H9 (cell line): Measurements from ENCODE around the gene ALDH1L1. TPM values are rescaled to one million over a fixed set of nuclear protein-coding genes. Genes with fewer than 3 reads are reported as not detected.

Source experiments
- DNase-seq: peaks from one replicate; pipeline ENCODE4 v3.0.0-alpha.2; 2017
- H2AFZ ChIP-seq: one replicate; pipeline ENCODE4 v1.6.1; 2013; ENCODE audit warnings: mild to moderate bottlenecking, low read length, control low read depth, moderate library complexity
- H2AK5ac ChIP-seq: 2 replicates; pipeline ENCODE4 v1.6.1; 2013; ENCODE audit warnings: low read length, control low read depth, mixed read lengths; ENCODE audit not compliant: insufficient read length
- H2BK120ac ChIP-seq: one replicate; pipeline ENCODE4 v1.6.1; 2013; ENCODE audit warnings: low read depth, mild to moderate bottlenecking, low read length, control low read depth, inconsistent platforms; ENCODE audit not compliant: poor library complexity, severe bottlenecking
- H2BK12ac ChIP-seq: 2 replicates; pipeline ENCODE4 v1.6.1; 2013; ENCODE audit warnings: low read length, control low read depth, mixed read lengths, low read depth; ENCODE audit not compliant: insufficient read length
- H2BK15ac ChIP-seq: 2 replicates; pipeline ENCODE4 v1.6.1; 2013; ENCODE audit warnings: low read depth, low read length, control low read depth
- H2BK20ac ChIP-seq: one replicate; pipeline ENCODE4 v1.6.1; 2013; ENCODE audit warnings: low read depth, mild to moderate bottlenecking, low read length, control low read depth, inconsistent platforms; ENCODE audit not compliant: poor library complexity, severe bottlenecking
- H2BK5ac ChIP-seq: 2 replicates; pipeline ENCODE4 v1.6.1; 2013; ENCODE audit warnings: low read length, control low read depth, mixed read lengths; ENCODE audit not compliant: insufficient read length
- H3K14ac ChIP-seq: 2 replicates; pipeline ENCODE4 v1.6.1; 2013; ENCODE audit warnings: low read length, control low read depth; ENCODE audit not compliant: insufficient read depth
- H3K18ac ChIP-seq: 2 replicates; pipeline ENCODE4 v1.6.1; 2013; ENCODE audit warnings: low read depth, mild to moderate bottlenecking, mixed read lengths, low read length, control low read depth; ENCODE audit not compliant: insufficient read length
- H3K23ac ChIP-seq: 2 replicates; pipeline ENCODE4 v1.6.1; 2013; ENCODE audit warnings: low read length, control low read depth, mixed read lengths, low read depth; ENCODE audit not compliant: insufficient read length
- H3K23me2 ChIP-seq: 2 replicates; pipeline ENCODE4 v1.6.1; 2013; ENCODE audit warnings: low read depth, mild to moderate bottlenecking, mixed read lengths, low read length, control low read depth; ENCODE audit not compliant: insufficient read length, poor library complexity, severe bottlenecking
- H3K27ac ChIP-seq: 2 replicates; pipeline ENCODE4 v1.5.1; 2013; ENCODE audit warnings: low read length, control low read depth, mixed read lengths, low read depth; ENCODE audit not compliant: insufficient read length
- H3K27me3 ChIP-seq: 2 replicates; pipeline ENCODE4 v1.6.1; 2013; ENCODE audit warnings: low read length, control low read depth, inconsistent platforms; ENCODE audit not compliant: insufficient read depth
- H3K4ac ChIP-seq: 2 replicates; pipeline ENCODE4 v1.6.1; 2013; ENCODE audit warnings: low read depth, mild to moderate bottlenecking, control low read depth, inconsistent platforms, low read length, moderate library complexity
- H3K4me1 ChIP-seq: 2 replicates; pipeline ENCODE4 v1.6.1; 2013; ENCODE audit warnings: low read length, control low read depth, inconsistent platforms; ENCODE audit not compliant: insufficient read depth
- H3K4me2 ChIP-seq: 2 replicates; pipeline ENCODE4 v1.6.1; 2013; ENCODE audit warnings: low read length, control low read depth, mixed read lengths; ENCODE audit not compliant: insufficient read length, insufficient read depth
- H3K56ac ChIP-seq: 2 replicates; pipeline ENCODE4 v1.6.1; 2013; ENCODE audit warnings: low read depth, mild to moderate bottlenecking, mixed read lengths, low read length, control low read depth; ENCODE audit not compliant: insufficient read length
- H3K79me1 ChIP-seq: 2 replicates; pipeline ENCODE4 v1.6.1; 2013; ENCODE audit warnings: low read depth, mild to moderate bottlenecking, moderate library complexity, low read length, control low read depth, inconsistent platforms; ENCODE audit not compliant: insufficient read depth, poor library complexity, severe bottlenecking
- H3K79me2 ChIP-seq: 2 replicates; pipeline ENCODE4 v1.6.1; 2013; ENCODE audit warnings: low read length, control low read depth, inconsistent platforms; ENCODE audit not compliant: insufficient read depth
- H3K9ac ChIP-seq: 2 replicates; pipeline ENCODE4 v1.6.1; 2013; ENCODE audit warnings: low read length, control low read depth, mixed read lengths; ENCODE audit not compliant: insufficient read length; ENCODE audit errors: extremely low read depth
- H3K9me3 ChIP-seq: one replicate; pipeline ENCODE4 v1.6.1; 2013; ENCODE audit warnings: low read depth, low read length, inconsistent platforms; ENCODE audit not compliant: control insufficient read depth
- H3T11ph ChIP-seq: one replicate; pipeline ENCODE4 v1.6.1; 2013; ENCODE audit warnings: mild to moderate bottlenecking, low read length, control low read depth, inconsistent platforms
- H4K20me1 ChIP-seq: one replicate; pipeline ENCODE4 v1.6.1; 2013; ENCODE audit not compliant: control insufficient read depth, insufficient read length, insufficient read depth
- H4K5ac ChIP-seq: 2 replicates; pipeline ENCODE4 v1.6.1; 2013; ENCODE audit warnings: low read depth, mild to moderate bottlenecking, mixed read lengths, low read length, control low read depth; ENCODE audit not compliant: insufficient read length
- H4K8ac ChIP-seq: replicated peaks from 2 replicates; pipeline ENCODE4 v1.6.1; 2013; ENCODE audit warnings: low read length, control low read depth, mixed read lengths, low read depth; ENCODE audit not compliant: insufficient read length
- H4K91ac ChIP-seq: 2 replicates; pipeline ENCODE4 v1.6.1; 2013; ENCODE audit warnings: low read depth, mild to moderate bottlenecking, moderate library complexity, mixed read lengths, low read length, control low read depth; ENCODE audit not compliant: insufficient read length
- H3K27ac Mint-ChIP-seq, 3 experiments: 2 replicates in 2 of 3; 3 replicates in 1 of 3; pipeline ENCODE4 v1.8.0; 2020 to 2021; ENCODE audit warnings: mixed read lengths in 3 of 3, mild to moderate bottlenecking in 1 of 3, moderate library complexity in 1 of 3
- H3K27me3 Mint-ChIP-seq: 2 replicates; pipeline ENCODE4 v1.8.0; 2021; ENCODE audit warnings: low read depth, mild to moderate bottlenecking, moderate library complexity, mixed read lengths
- H3K36me3 Mint-ChIP-seq, 3 experiments: 2 replicates in 2 of 3; 3 replicates in 1 of 3; pipeline ENCODE4 v1.8.0; 2020 to 2021; ENCODE audit warnings: low read depth in 3 of 3, mixed read lengths in 3 of 3; ENCODE audit not compliant: insufficient read depth in 1 of 3
- H3K4me1 Mint-ChIP-seq, 2 experiments: 2 replicates each; pipeline ENCODE4 v1.8.0; 2020; ENCODE audit warnings: mixed read lengths in 2 of 2
- H3K4me3 Mint-ChIP-seq, 2 experiments: 2 replicates in 1 of 2; 3 replicates in 1 of 2; pipeline ENCODE4 v1.8.0; 2020 to 2021; ENCODE audit warnings: mild to moderate bottlenecking in 2 of 2, mixed read lengths in 2 of 2, moderate library complexity in 1 of 2
- H3K9me3 Mint-ChIP-seq, 2 experiments: 2 replicates in 1 of 2; 3 replicates in 1 of 2; pipeline ENCODE4 v1.8.0; 2020; ENCODE audit warnings: mild to moderate bottlenecking in 2 of 2, mixed read lengths in 2 of 2, moderate library complexity in 1 of 2
- CTCF ChIP-seq: fragments of 200-600 bp; sonication (generic); conservative IDR thresholded peaks from 3 replicates; pipeline ENCODE4 v1.8.0; 2021; ENCODE audit warnings: antibody characterized with exemption, mild to moderate bottlenecking
- WGBS: extraction: QIAGEN DNeasy Blood & Tissue Kit; methylation state at CpG from one replicate; pipeline ENCODE4 v1.1.7; 2013; ENCODE audit warnings: missing lambda C conversion rate, low lambda C conversion rate, mixed read lengths; ENCODE audit not compliant: insufficient read length; ENCODE audit errors: extremely low coverage; 5-methylcytosine and 5-hydroxymethylcytosine counted together
- total RNA-seq: library from RNA; stranded (reverse); gene quantifications from 2 replicates; pipeline ENCODE4 v1.2.1, GENCODE V29; 2021

The ALDH1L1 gene
- total RNA-seq, 1 experiment from 2014 or later, result 0.90 TPM

GRCh38 chr3:126105691-126106187, 74.6 kb downstream of the ALDH1L1 start:
- no peaks in the 10 kb centered on the region for H3K36me3 Mint-ChIP-seq

More at GRCh38 chr3:126105691-126106187, 74.6 kb downstream of the ALDH1L1 start:
- Histone ChIP-seq H3K23me2 (no peaks in the 10 kb centered on the region), H3K4ac (no peak overlapping the region), H3K4me2 (no peak overlapping the region), H3T11ph (no peak overlapping the region), H2BK12ac (no peak overlapping the region), H4K5ac (no peak overlapping the region), H2AFZ (no peak overlapping the region), H2BK20ac (no peak overlapping the region), H3K79me1 (no peaks in the 10 kb centered on the region), H3K14ac (no peak overlapping the region), H3K23ac (no peak overlapping the region), H3K27ac (no peak overlapping the region), H3K56ac (no peak overlapping the region), H3K27me3 (no peaks in the 10 kb centered on the region), H3K9ac (no peak overlapping the region), H3K79me2 (no peaks in the 10 kb centered on the region), H2BK5ac (no peak overlapping the region), H4K8ac (no peak overlapping the region), H4K91ac (no peak overlapping the region), H2BK120ac (no peak overlapping the region), H3K4me1 (no peaks in the 10 kb centered on the region), H3K18ac (no peak overlapping the region), H2BK15ac (no peak overlapping the region), H2AK5ac (no peak overlapping the region), H3K9me3 (no peaks in the 10 kb centered on the region), H4K20me1 (no peaks in the 10 kb centered on the region)
- WGBS, result no CpG with 5 or more reads among the region's 16 CpGs
- Mint-ChIP-seq H3K4me1 (0 out of 4 replicates have a peak, but pooled peaks cover 0 to 3% of the 10 kb centered on the region in 2 experiments), H3K27me3 (no peaks in the 10 kb centered on the region; the same call in 1 of the 2 replicates), H3K4me3 (no peak overlapping the region), H3K9me3 (no peaks in the 10 kb centered on the region; a peak in 1 of 5 replicates), H3K27ac (no peak overlapping the region)
- no peak for DNase-seq
- TF ChIP-seq CTCF, result no peak
